ENCODE data around the gene FRMD8. TPM values are rescaled to one million over a fixed set of nuclear protein-coding genes. Genes with fewer than 3 reads are reported as not detected.

FRMD8 gene
- total RNA-seq, 1 donor from 2014 or later: 53.3 TPM

GRCh38 chr11:65382033-65382803 lies 4.2 kb upstream of the FRMD8 start, which contains the start of gene SLC25A45:
Gene SLC25A45 (minus strand): TSS chr11:65382646. CDS start chr11:65381951, 695 bp downstream.
- Histone ChIP-seq H3K4me1 (peaks cover 67% of the 10 kb centered on the region), H3K27me3 (no peaks in the 10 kb centered on the region), H3K9me3 (no peaks in the 10 kb centered on the region), H3K36me3 (no peaks in the 10 kb centered on the region), H3K27ac (peak within 1 kb of the TSS; percentile 98), H3K4me3 (peak within 1 kb of the TSS; percentile 42 to 51)
- peak in 1 of 2 donors; percentile 99 for DNase-seq (ENCODE audit: extremely low spot score in 2 of 2)
- intact Hi-C loops (cut with DNase I): loop anchor here (1.0 to 5.0 kb wide), 2 partner anchors 35 to 128 kb away; no protein-coding TSS in a partner anchor
- peak; percentile 92 to 95 (median 92) for TF ChIP-seq CTCF (IDR thresholded peaks at IDR 0.05)
- TF ChIP-seq POLR2AphosphoS5 (IDR thresholded peaks at IDR 0.05; ENCODE audit: insufficient read depth in 1 of 2, low read depth in 1 of 2): peak; percentile 96 to 98
- peak in 1 of 2 donors; percentile 29 for TF ChIP-seq POLR2A (IDR thresholded peaks at IDR 0.05)

- intact Hi-C loops (cut with DNase I): loop anchor here (1.0 to 5.0 kb wide), 2 partner anchors 34 to 127 kb away; no protein-coding TSS in a partner anchor
- no peak for DNase-seq (ENCODE audit: extremely low spot score in 2 of 2)
- TF ChIP-seq CTCF (IDR thresholded peaks at IDR 0.05) (no peak), POLR2A (IDR thresholded peaks at IDR 0.05) (no peak), POLR2AphosphoS5 (IDR thresholded peaks at IDR 0.05; ENCODE audit: insufficient read depth in 1 of 2, low read depth in 1 of 2) (no peak)
- Histone ChIP-seq H3K27me3 (no peaks in the 10 kb centered on the region), H3K27ac (peak overlapping the region; percentile 98), H3K4me3 (peak overlapping the region; percentile 42 to 51), H3K36me3 (no peaks in the 10 kb centered on the region), H3K9me3 (no peaks in the 10 kb centered on the region), H3K4me1 (peaks cover 74% of the 10 kb centered on the region)
Observed at GRCh38 chr11:65382804-65383368, 3.6 kb upstream of the FRMD8 start.

- DNase-seq (ENCODE audit: extremely low spot score in 2 of 2): no peak
- H3K4me3 ChIP-seq: no peak overlapping the region
- peaks cover 83% of the 10 kb centered on the region for H3K4me1 ChIP-seq
- intact Hi-C loops (cut with DNase I): loop anchor here (5.0 kb wide), 1 partner anchor 34 kb away; no protein-coding TSS in a partner anchor
- peaks cover 0 to 4% of the 10 kb centered on the region in 2 donors for H3K36me3 ChIP-seq
- TF ChIP-seq CTCF (IDR thresholded peaks at IDR 0.05) (no peak), POLR2AphosphoS5 (IDR thresholded peaks at IDR 0.05; ENCODE audit: insufficient read depth in 1 of 2, low read depth in 1 of 2) (no peak), POLR2A (IDR thresholded peaks at IDR 0.05) (no peak)
- H3K27ac ChIP-seq: peak overlapping the region; percentile 98
- no peaks in the 10 kb centered on the region for H3K9me3 ChIP-seq
- H3K27me3 ChIP-seq: no peaks in the 10 kb centered on the region
Observed at GRCh38 chr11:65383778-65384177, 2.7 kb upstream of the FRMD8 start.

GRCh38 chr11:65384301-65384889 lies 2.0 kb upstream of the FRMD8 start:
- Histone ChIP-seq H3K4me1 (peaks cover 89% of the 10 kb centered on the region), H3K4me3 (no peak overlapping the region), H3K9me3 (no peaks in the 10 kb centered on the region), H3K27ac (peak overlapping the region; percentile 98), H3K27me3 (no peaks in the 10 kb centered on the region), H3K36me3 (peaks cover 0 to 8% of the 10 kb centered on the region in 2 donors)
- TF ChIP-seq CTCF (IDR thresholded peaks at IDR 0.05) (no peak), POLR2A (IDR thresholded peaks at IDR 0.05) (no peak), POLR2AphosphoS5 (IDR thresholded peaks at IDR 0.05; ENCODE audit: insufficient read depth in 1 of 2, low read depth in 1 of 2) (no peak)
- DNase-seq (ENCODE audit: extremely low spot score in 2 of 2): no peak
- intact Hi-C loops (cut with DNase I): loop anchor here (5.0 kb wide), 1 partner anchor 33 kb away; no protein-coding TSS in a partner anchor
